ENCODE measurements around the gene NT5DC1.
A peak's percentile ranks its signal among the peaks of the same experiment; 100 is the strongest.

The NT5DC1 gene

DNA sequence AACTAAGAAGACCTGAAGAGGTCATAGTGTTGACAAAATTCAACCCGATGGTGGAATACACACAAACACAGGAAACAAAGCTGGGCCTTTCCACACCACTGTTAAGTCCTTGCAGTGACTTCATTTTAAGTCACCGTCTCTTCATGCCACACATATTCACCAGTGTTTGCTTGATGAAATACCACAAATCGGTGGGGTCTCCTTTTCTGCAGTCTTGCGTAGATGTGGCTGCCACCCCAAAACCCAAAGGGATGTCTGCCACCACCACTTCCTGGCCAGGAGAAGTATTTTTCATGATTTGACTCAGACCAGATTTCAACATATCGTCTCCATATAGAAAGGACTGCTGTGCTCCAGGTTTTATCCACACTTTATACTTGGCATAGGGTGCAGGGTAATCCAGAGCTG, 36.3 kb downstream of the NT5DC1 start:
- DNase-seq (ENCODE audit: low spot score), result no peak

DNA sequence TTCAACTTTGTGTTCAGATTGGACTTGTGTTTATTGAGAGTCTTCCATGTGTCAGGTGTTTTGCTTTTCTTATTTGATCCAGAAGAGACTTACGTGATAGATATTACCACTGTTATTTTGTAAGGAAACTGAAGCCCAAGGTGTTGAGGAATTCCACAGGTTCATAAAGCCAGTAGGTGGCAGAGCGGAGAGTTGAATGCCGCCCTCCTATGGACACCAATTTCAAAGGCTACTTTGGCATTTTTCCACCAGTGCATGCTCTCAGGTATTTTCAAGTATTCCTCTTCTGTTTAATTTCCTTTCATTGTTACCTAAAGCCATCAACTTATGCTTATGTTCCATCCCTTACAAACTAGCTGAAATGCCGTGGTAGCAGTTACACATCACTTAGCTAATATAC, 39.3 kb downstream of the NT5DC1 start:
- DNase-seq (ENCODE audit: low spot score), result no peak

DNA sequence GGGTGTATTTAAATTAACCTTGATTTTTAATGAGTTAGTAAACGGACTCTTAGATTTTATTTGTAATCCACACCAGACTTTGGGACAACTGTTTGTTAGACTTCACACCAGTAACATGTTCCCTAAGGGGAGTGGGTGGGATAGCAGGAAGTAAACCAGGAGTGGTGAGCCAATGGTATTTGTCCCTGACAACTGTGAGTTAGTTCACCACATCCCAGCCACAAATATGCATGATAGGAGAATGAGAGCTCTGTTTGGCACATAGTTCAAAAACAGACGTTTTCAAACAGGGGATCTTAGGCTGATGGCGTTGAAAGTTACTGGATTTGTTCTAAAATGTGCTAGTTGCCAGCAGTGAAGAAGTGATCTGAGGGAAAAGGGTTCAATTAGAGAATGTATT, 44.0 kb downstream of the NT5DC1 start:
- peak; percentile 87 for DNase-seq (ENCODE audit: low spot score)

DNA sequence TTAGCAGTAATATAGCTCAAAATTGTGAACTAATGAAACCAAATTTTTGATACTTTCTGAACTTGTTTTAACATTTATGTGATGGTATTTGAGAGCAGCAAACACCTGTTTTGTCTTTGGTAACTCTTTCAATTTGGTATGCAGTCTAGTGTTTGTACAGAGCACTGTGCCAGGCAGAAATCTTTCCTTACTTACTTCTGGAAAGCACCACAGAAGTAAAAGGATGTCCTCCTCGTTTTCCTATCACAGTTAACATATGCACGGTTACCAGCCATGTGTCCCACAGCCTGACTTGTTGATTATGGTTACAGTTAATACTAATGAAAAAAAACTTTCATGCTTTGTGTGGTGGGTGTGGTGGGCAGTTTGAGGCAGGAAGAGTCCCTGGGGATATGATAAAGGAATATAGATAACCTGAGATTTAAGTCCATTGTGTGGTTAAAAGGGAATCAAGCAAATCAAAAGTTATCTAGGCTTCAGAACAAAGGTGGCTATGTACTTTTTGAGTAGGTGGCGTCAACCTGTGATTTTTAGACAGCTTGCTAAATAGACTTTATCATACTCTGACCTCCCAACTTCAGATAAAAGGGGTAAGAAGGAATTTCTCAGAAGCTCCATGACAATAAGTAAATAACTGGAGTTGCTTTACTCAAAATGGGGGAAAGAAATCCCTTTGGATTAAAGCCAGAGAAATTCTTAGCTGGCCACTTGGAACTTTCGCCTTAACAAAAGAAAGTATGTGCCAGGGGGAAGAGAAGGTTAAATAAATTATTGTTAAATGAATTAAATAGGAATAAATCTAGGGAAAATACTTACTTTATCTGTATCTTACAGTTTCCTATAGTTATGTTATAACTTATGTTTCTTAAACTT, 45.4 kb downstream of the NT5DC1 start:
- DNase-seq (ENCODE audit: low spot score), result no peak

DNA sequence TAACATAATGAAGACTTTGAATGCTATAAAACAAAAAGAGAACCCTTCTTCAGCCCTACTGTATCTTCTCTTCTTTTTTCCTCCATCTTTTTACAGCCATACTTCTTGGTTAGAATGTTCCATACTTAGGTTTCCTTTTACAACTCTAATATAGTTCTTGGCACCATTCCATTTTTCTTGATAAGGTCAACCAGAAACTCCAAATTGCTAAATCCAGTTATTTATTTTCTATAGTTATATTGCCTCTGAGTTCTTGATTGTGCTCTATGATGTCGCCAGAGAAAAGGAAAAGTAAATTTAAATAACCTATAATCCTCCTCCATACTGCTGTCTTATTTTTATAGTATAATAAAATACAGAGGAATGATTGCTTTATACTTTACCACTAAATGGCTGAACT, 52.0 kb downstream of the NT5DC1 start:
- DNase-seq (ENCODE audit: low spot score), result no peak

DNA sequence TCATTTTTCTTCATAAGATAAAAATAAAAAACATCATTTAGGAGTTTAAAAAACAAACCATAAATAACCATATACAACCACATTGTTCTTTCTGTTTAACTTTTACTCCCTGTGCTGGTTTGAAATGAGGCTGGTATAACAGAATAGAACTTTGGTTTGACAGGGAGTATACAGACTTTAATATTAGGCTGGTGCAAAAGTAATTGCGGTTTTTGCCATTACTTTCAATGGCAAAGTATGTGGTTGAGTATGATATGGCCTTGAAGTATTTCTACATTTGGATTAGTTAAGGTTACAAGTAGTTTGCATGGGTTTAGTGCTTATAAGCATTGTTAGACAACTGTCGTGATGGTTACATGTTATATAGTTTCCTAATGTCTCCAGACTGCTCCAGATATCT, 54.2 kb downstream of the NT5DC1 start:
- no peak for DNase-seq (ENCODE audit: low spot score)

DNA sequence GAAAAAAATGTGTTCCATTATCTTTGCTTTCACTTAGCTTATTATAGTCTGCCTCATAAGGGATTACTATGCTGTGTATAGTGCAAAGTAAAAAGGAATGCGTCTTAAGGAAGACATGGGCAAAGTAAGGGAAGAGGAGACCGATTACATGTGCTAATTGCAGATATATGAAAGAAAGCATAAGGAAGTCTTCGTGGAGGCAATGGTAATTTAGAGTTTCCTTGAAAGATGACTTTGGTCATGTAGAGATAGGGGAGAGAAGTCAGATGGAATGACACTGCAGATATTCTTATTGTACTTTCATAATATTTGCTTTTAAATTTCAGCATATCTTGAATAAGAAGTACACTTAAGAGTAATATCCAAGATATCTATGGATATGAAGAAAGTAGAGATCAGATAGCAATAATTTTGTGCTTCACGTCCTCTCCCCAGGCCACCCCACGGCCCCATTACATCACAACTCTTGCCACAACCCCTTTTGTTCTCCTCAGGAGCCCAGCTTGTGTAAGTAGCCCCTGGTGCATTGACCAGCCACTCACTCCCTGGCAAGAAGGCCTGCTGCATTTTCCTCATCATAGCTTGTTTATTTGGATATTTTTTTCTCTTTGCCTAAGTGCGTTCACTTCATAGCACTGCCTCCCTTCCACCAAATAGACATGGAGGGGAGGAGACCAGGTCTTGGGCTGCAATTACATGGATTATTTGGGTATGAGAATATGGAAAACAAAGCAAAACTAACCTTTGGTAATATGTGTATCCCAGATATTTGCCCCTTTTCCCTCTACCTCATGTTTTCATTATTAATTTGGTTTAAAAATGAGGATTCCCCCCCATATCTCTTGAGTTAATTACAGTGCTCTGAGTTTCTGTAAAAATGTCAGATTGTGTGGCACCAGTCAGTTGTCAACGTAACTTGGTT, 56.0 kb downstream of the NT5DC1 start:
- no peak for DNase-seq (ENCODE audit: low spot score)

DNA sequence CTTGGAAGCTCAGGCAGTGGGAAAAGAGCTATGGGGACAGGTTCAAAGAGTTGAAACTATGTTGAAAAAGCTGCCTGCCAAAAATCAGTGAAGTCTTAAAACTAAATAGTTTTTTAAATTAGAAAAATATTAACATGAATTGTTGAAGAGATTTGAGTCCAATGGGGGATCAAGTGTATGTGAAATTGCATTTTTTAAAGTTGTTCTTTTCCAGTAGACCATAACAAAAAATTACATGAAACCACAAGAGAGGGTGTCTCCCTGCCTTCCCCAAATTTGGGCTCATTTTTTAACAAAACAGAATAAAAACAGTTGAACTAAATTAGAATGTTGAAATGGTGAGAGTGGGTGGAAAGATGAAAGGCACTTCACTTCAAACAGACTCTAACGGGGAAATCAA, 56.7 kb downstream of the NT5DC1 start:
- DNase-seq (ENCODE audit: low spot score), result no peak

DNA sequence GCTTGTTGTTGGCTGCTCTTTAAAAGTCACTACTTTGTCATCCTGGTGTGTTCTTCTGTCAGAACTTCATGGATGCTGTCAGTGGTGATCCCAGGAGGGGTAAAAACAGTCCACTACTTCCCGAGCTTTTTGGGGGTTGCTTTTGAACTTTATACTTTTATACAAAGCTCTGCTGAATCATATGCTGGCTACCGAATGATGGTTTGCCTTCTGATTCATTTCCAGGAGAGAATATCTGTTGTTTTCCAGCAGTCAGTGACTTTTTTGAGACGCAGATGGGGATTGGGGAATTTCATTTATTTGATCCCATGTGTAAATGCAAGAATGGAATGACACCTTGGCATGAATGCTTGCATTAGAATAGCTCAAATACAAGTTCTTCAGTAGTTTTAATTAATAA, 58.0 kb downstream of the NT5DC1 start:
- peak; percentile 32 for DNase-seq (ENCODE audit: low spot score)

DNA sequence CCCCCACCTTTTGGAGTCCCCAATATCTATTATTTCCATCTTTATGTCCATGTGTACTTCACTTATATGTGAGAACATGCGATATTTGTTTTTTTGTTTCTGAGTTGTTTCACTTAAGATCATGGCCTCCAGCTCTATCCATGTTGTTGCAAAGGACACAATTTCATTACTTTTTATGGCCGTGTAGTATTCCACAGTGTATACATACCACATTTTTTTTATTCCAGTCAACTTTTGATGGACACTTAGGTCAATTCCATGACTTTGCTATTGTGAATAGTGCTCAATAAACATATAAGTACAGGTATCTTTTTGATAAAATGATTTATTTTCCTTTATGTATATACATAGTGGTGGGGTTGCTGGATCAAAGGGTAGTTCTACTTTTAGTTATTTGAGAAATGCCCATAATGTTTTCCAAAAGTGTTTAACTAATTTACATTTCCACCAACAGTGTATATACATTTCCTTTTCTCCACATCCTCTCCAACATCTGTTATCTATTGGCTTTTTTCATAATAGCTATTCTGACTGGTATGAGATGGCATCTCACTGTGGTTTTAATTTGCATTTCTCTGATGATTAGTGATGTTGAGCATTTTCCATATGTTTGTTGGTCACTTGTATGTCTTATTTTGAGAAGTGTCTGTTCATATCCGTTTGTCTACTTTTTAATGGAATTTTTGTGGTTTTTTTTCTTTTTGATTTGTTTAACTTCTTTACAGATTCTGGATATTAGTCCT, 59.3 kb downstream of the NT5DC1 start:
- DNase-seq (ENCODE audit: low spot score), result no peak

DNA sequence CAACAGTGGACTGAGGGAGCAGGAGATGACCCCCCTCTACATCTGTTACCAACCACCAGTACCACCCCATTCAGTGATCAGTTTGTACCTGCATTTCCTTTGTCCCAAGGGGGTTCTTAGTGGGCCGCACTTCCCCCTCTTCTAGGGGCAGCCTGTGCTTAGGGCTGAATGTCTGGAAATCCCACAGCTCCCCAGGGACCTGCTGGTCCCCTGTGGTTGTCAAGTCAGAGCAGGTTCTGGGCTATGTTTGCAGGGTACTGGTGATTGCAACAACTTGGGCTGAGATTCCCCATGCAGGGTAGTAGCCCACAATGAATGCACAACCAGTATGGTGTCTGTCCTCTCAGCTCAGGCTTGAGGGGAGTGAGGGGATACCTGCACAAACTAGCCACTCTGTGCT, 64.9 kb downstream of the NT5DC1 start:
- no peak for DNase-seq (ENCODE audit: low spot score)

DNA sequence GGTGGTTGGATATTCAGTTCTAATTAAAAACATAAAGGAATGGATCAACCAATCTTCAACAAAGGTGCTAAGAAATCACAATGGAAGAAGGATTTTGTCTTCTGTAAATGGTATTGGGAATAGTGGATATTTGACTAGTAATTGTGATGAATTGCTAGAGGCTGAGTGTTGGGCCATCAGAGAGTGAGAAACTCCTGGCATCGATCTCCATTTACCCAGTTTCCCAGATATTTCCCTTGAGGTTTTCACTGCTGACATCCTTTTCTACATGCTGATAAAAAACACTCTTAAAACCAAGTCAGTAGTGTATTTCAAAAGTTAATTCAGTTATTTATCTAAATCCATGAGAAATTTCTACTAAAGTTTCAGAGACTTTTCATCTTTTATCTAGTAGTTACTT, 65.7 kb downstream of the NT5DC1 start:
- no peak for DNase-seq (ENCODE audit: low spot score)

DNA sequence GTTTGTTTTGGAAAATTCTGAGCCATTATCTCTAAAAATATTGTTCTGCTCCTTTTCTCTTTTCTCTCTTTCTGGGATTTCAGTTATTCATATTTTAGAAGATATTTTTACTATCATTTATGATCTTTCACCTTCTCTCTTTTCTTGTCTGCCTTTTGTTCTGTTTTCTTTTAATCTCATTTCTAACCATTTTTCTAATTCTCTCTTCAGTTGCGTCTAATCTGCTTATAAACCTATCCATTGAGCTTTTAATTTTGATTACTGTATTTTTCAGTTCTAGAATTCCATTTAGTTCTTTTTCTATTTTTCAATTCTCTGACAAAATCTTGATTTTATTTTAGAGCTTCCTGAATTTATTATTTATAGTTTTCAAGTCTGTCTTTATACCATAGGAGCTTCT, 67.5 kb downstream of the NT5DC1 start:
- DNase-seq (ENCODE audit: low spot score), result no peak

DNA sequence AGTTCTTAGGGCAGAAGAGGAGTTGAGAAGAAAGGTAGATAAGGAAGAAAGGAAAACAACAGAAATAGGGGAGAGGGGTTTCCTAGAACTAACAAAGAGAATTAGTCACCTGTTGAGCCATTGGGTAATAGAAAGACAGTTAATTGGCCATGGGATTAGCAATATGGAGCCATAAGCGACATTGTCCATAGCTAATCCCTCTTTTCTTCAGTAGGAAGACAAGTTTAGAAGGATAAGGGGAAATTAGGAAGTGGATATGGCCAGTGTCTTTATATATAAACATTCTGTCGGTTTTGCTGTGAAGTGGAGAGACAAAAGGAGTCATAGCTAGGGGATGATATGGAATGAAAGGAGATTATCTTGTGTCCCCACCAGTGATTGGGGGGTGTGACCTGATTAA, 69.2 kb downstream of the NT5DC1 start:
- DNase-seq (ENCODE audit: low spot score), result no peak

DNA sequence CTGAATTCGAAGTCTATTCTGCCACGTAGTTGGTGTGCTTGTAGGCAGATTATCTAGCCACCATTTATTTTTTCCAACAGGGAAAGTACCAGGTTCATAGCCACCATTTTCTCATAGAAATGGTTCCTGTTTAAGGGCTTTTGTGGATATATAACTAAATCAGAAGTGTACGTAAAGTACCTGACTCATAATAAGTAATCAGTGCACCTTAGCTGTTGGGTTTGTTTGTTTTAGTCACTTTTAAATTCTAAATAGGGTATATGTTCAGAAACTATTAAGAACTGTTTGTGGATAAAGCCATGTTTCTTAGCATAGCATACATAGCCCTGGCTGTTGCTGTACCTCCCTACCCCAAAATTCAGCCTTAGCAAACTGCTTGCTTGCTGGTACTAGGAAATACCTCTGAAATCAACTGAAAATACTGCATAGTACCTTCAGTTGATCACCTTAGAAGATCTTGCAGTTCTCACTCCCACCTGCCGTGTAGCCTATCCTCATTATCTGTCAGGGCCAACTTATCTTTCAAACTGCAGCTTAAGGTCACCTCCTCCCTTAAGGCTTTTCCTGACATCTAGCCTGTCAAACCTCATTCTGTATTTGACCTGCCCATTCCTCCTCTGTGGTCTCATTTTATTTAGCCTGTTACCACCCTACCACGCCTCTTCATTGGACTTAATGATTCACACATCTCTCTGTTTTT, 69.9 kb downstream of the NT5DC1 start:
- DNase-seq (ENCODE audit: low spot score), result no peak

DNA sequence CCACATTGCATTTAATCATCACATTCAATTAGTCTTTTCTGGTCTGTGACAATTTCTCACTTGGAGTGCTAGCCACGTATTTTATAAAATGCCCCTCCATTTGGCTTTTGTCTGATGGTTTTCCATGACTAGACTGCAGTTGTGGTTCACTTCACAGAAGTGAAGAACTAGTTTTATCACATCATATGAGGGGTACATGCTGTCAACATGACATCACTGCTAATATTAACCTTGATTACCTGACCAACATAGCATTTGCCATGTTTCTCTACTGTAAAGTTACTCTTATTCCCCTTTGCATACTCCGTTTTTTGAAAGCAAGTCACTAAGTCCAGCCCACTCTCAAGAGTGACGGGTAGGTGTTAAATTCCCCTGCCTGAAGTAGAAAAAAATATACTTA, 73.3 kb downstream of the NT5DC1 start:
- no peak for DNase-seq (ENCODE audit: low spot score)

DNA sequence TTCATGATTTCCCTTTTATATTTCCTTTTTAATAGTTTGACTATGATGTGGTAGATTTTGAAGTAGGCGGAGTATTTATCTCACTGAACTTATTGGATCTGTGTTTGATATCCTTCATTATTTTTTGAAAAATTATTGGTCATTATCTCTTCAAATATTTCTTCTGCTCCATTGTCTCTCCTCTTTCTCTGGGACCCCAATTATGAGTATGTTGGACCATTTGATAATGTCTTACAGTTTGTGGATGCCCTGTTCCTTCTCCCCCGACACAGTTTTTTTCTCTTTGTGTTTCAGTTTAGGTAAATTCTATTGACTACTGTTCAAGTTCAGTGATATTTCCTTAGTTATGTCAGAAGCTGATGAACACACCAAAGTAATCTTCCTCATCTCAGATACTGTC, 74.7 kb downstream of the NT5DC1 start:
- no peak for DNase-seq (ENCODE audit: low spot score)

DNA sequence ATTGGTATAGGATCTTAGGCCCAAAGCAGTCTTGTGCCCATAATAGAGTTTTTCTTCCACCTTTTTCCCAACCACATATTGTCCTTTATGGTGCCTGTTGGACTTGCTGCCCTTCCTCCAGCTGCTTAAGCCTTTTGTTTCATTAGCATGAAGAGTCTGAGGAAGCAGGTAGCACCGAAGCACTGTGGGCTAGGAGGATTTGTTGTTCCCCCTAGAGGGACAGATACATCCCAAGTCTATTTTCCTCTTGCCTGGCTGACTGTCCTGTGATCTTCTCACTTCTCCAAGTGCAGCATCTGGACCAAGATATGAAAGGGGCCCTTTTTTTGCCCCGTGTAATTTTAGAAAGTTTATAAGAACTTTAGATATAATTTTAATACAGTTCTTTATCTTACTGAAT, 75.9 kb downstream of the NT5DC1 start:
- no peak for DNase-seq (ENCODE audit: low spot score)

DNA sequence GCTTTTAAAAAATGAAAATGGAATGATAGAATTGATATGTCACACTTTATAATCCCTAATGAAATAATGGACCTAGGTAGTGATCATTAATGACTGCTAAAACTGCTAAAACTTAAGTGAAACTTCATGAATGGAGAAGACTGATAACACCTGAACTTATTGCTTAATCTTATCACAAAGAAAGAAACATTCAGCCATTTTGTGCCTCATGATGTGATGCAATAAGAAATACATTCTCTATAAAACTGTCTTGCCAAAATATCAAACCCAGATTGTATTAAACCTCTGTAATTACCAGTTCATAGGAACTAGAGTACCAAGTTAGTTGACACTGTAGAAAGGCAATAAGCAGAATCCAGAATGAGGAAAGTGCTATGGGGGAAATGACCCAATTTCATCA, 79.7 kb downstream of the NT5DC1 start:
- no peak for DNase-seq (ENCODE audit: low spot score)

DNA sequence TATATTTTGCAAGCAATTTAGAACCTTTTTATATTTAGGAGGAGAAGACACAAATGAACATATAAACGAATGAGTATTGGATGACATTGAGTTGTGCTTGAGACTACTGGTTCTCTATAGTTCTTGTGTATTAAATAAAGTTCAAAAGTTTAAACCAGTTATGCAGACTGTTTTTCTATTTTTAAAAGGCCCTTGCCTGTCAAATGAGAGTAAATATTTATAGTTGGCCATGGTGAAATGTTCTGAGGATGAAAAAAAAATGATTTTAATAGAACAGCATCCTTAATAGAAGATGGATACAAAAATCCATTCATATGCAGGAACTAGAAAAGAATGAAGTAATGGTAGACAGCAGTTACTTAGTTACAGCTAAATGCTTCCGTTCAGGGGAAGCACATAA, 88.8 kb downstream of the NT5DC1 start:
- no peak for DNase-seq (ENCODE audit: low spot score)

DNA sequence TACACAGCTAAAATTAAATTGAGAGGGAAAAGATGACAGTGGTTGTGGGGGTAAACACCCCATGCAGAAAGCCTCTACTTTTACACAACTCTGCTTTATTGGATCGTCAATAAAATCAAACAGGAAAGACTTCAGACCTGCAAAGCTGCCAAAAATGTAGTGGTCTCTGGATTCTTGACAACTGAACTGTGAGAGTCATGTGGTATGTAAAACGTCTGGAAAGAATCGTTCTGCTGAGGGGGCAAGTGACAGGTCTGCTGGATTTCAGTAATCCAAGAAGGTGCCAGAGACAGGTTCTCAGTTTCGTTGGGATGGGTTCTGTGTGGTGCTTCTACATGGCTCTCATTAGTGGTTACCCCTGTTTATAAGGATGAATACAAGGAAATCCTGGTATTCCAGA, 89.9 kb downstream of the NT5DC1 start:
- peak; percentile 53 for DNase-seq (ENCODE audit: low spot score)

DNA sequence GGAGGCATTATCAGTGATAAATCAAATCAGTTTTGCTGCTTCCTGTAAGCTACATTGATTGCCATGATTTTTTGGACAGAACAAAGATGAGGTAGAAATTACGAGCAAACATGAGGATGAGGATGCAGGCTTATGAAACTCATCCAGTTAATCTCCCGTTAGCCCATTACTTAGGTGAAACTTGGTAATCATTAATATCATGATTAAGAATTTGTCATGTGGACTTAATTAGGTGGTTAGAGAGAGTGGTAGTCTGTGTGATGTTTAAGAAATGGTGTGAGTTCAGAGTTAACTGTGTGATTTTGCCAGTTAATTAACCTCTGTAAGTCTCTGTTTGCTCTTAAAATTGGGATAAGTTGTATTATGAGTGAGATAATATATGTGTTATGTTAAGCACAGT, 91.2 kb downstream of the NT5DC1 start:
- DNase-seq (ENCODE audit: low spot score), result no peak

All from AG08395 (cell line).